Spinal cord (tissue), 10 donors: Measurements from ENCODE around the gene TARS2. TPM values are rescaled to one million over a fixed set of nuclear protein-coding genes. Genes with fewer than 3 reads are reported as not detected.

Experiments used
- DNase-seq, 6 donors: peaks; one replicate each; pipeline versions ENCODE4 v3.0.0 to v3.0.0-alpha.2; 2013 to 2015; ENCODE audit warnings: low spot score in 6 of 6, low read depth in 4 of 6
- H3K27ac ChIP-seq: one replicate; pipeline ENCODE4 v1.5.1; 2013; ENCODE audit warnings: low read depth, low read length, control low read depth
- H3K27me3 ChIP-seq: one replicate; pipeline ENCODE4 v1.6.1; 2013; ENCODE audit warnings: low read length; ENCODE audit not compliant: control insufficient read depth, insufficient read depth
- H3K36me3 ChIP-seq: one replicate; pipeline ENCODE4 v1.6.1; 2013; ENCODE audit warnings: low read length; ENCODE audit not compliant: control insufficient read depth, insufficient read depth
- H3K4me1 ChIP-seq: one replicate; pipeline ENCODE4 v1.6.1; 2013; ENCODE audit warnings: low read length; ENCODE audit not compliant: control insufficient read depth, insufficient read depth
- H3K4me3 ChIP-seq: one replicate; pipeline ENCODE4 v1.5.1; 2013; ENCODE audit warnings: low read depth, low read length, control low read depth
- H3K9me3 ChIP-seq: one replicate; pipeline ENCODE4 v1.6.1; 2013; ENCODE audit warnings: low read length; ENCODE audit not compliant: control insufficient read depth, insufficient read depth
- WGBS: methylation state at CpG from one replicate; pipeline ENCODE4 v1.1.5; 2013; ENCODE audit warnings: missing lambda C conversion rate; ENCODE audit not compliant: insufficient coverage; 5-methylcytosine and 5-hydroxymethylcytosine counted together
- long read RNA-seq, 4 donors: transcript quantifications; one replicate each; lab custom pipeline, GENCODE V29; 2026
- polyA plus RNA-seq, 2 donors: library from polyadenylated mRNA; unstranded; fragments of 120-200 nt; gene quantifications; one replicate each; pipeline ENCODE4 v1.2.1, GENCODE V29; 2013; ENCODE audit not compliant: insufficient read length in 2 of 2
- total RNA-seq, 2 donors: library from RNA; depleted of rRNA in 1 of 2; stranded (reverse); fragments of 120-200 nt in 1 of 2; fragments of >200 nt in 1 of 2; gene quantifications; one replicate each; pipeline versions ENCODE4 v1.2.3 to v1.2.4, GENCODE V29; 2013 to 2014
- donor health status: healthy.

The TARS2 gene
- total RNA-seq: 10 to 100 TPM; 22.7 to 23.4 TPM
- 10 to 100 TPM; 32.3 to 45.9 TPM for polyA plus RNA-seq
- long read RNA-seq, donor 1, partial matches to known transcripts: 6 of 13 reads
- long read RNA-seq, donor 1, other reads (novel, unspliced or antisense): 0 of 13 reads
- long read RNA-seq, donor 2, partial matches to known transcripts: 0 of 3 reads
- long read RNA-seq, donor 2, other reads (novel, unspliced or antisense): 0 of 3 reads
- long read RNA-seq, donor 3: 0 reads
- long read RNA-seq, donor 4, partial matches to known transcripts: 7 of 13 reads
- long read RNA-seq, donor 4, other reads (novel, unspliced or antisense): 0 of 13 reads

- Histone ChIP-seq H3K4me3 (peak within 1 kb of the TSS; percentile 72), H3K36me3 (peaks cover 19% of the 10 kb centered on the region), H3K9me3 (no peaks in the 10 kb centered on the region), H3K27ac (peak within 1 kb of the TSS; percentile 78), H3K27me3 (no peaks in the 10 kb centered on the region), H3K4me1 (peaks cover 8% of the 10 kb centered on the region)
- 0% methylated on average over 23 of the region's 30 CpGs for WGBS
- peak; percentile 94 to 99 (median 98) for DNase-seq
Observed at GRCh38 chr1:150486966-150487762, at the start of gene TARS2. TARS2 (plus strand) TSS chr1:150487419; CDS start chr1:150487451, 32 bp downstream.

GRCh38 chr1:150441121-150441520, 46.1 kb upstream of the TARS2 start:
- WGBS: 61% methylated on average over 2 of the region's 2 CpGs
- Histone ChIP-seq H3K27me3 (no peaks in the 10 kb centered on the region), H3K9me3 (no peaks in the 10 kb centered on the region), H3K27ac (no peak overlapping the region), H3K4me1 (no peaks in the 10 kb centered on the region), H3K36me3 (peaks cover 29% of the 10 kb centered on the region), H3K4me3 (no peak overlapping the region)
- no peak for DNase-seq

GRCh38 chr1:150444232-150444631, 43.0 kb upstream of the TARS2 start:
- no peaks in the 10 kb centered on the region for H3K27me3 ChIP-seq
- H3K36me3 ChIP-seq: peaks cover 34% of the 10 kb centered on the region
- WGBS: no CpG with 5 or more reads among the region's 1 CpG
- H3K4me3 ChIP-seq: no peak overlapping the region
- H3K9me3 ChIP-seq: no peaks in the 10 kb centered on the region
- H3K4me1 ChIP-seq: no peaks in the 10 kb centered on the region
- DNase-seq: no peak
- H3K27ac ChIP-seq: no peak overlapping the region

GRCh38 chr1:150456146-150456647, 31.0 kb upstream of the TARS2 start:
- Histone ChIP-seq H3K4me1 (no peaks in the 10 kb centered on the region), H3K27me3 (no peaks in the 10 kb centered on the region), H3K27ac (no peak overlapping the region), H3K9me3 (no peaks in the 10 kb centered on the region), H3K4me3 (no peak overlapping the region), H3K36me3 (peaks cover 42% of the 10 kb centered on the region)
- DNase-seq: peak in 1 of 6 donors; percentile 60
- 60% methylated on average over 1 of the region's 4 CpGs for WGBS

- H3K27ac ChIP-seq: no peak overlapping the region
- H3K36me3 ChIP-seq: peaks cover 48% of the 10 kb centered on the region
- H3K9me3 ChIP-seq: no peaks in the 10 kb centered on the region
- no peaks in the 10 kb centered on the region for H3K27me3 ChIP-seq
- no peak overlapping the region for H3K4me3 ChIP-seq
- DNase-seq: peak in 4 of 6 donors; percentile 43 to 85 (median 67)
- no peaks in the 10 kb centered on the region for H3K4me1 ChIP-seq
- 21% methylated on average over 2 of the region's 4 CpGs for WGBS
Observed at GRCh38 chr1:150464422-150464826, 22.8 kb upstream of the TARS2 start.

- Histone ChIP-seq H3K27me3 (no peaks in the 10 kb centered on the region), H3K4me3 (no peak overlapping the region), H3K27ac (no peak overlapping the region), H3K9me3 (no peaks in the 10 kb centered on the region), H3K4me1 (no peaks in the 10 kb centered on the region), H3K36me3 (peaks cover 49% of the 10 kb centered on the region)
- no peak for DNase-seq
Observed at GRCh38 chr1:150466964-150467363, 20.3 kb upstream of the TARS2 start.

GRCh38 chr1:150469291-150469690, 17.9 kb upstream of the TARS2 start:
- Histone ChIP-seq H3K4me1 (peaks cover 6% of the 10 kb centered on the region), H3K4me3 (no peak overlapping the region), H3K27me3 (no peaks in the 10 kb centered on the region), H3K9me3 (no peaks in the 10 kb centered on the region), H3K27ac (no peak overlapping the region), H3K36me3 (peaks cover 51% of the 10 kb centered on the region)
- DNase-seq: no peak
- WGBS: no CpG with 5 or more reads among the region's 1 CpG

GRCh38 chr1:150472601-150473200, 14.5 kb upstream of the TARS2 start:
- Histone ChIP-seq H3K4me1 (peaks cover 6% of the 10 kb centered on the region), H3K27me3 (no peaks in the 10 kb centered on the region), H3K27ac (no peak overlapping the region), H3K36me3 (peaks cover 31% of the 10 kb centered on the region), H3K4me3 (no peak overlapping the region), H3K9me3 (no peaks in the 10 kb centered on the region)
- 86% methylated on average over 2 of the region's 10 CpGs for WGBS
- no peak for DNase-seq

GRCh38 chr1:150473659-150474058, 13.6 kb upstream of the TARS2 start:
- H3K36me3 ChIP-seq: peaks cover 28% of the 10 kb centered on the region
- DNase-seq: no peak
- H3K9me3 ChIP-seq: no peaks in the 10 kb centered on the region
- WGBS: no CpG with 5 or more reads among the region's 4 CpGs
- H3K27ac ChIP-seq: no peak overlapping the region
- no peaks in the 10 kb centered on the region for H3K27me3 ChIP-seq
- H3K4me3 ChIP-seq: no peak overlapping the region
- peaks cover 6% of the 10 kb centered on the region for H3K4me1 ChIP-seq
